Left renal pelvis (tissue), 4 donors: Measurements from ENCODE around the gene NPAS2. TPM values are rescaled to one million over a fixed set of nuclear protein-coding genes. Genes with fewer than 3 reads are reported as not detected.
A peak's percentile ranks its signal among the peaks of the same experiment; 100 is the strongest.

Experiments
- DNase-seq, 4 donors: peaks; one replicate each; pipeline ENCODE4 v3.0.0-alpha.2; 2013; ENCODE audit warnings: low read depth in 4 of 4, low spot score in 3 of 4
- polyA plus RNA-seq, 4 donors: library from polyadenylated mRNA; unstranded; fragments of 120-200 nt; gene quantifications; one replicate each; pipeline ENCODE4 v1.2.1, GENCODE V29; 2013; ENCODE audit not compliant: insufficient read length in 4 of 4

The NPAS2 gene
- polyA plus RNA-seq, 4 donors = 14.4 to 15.3 (median 14.9) TPM

DNA sequence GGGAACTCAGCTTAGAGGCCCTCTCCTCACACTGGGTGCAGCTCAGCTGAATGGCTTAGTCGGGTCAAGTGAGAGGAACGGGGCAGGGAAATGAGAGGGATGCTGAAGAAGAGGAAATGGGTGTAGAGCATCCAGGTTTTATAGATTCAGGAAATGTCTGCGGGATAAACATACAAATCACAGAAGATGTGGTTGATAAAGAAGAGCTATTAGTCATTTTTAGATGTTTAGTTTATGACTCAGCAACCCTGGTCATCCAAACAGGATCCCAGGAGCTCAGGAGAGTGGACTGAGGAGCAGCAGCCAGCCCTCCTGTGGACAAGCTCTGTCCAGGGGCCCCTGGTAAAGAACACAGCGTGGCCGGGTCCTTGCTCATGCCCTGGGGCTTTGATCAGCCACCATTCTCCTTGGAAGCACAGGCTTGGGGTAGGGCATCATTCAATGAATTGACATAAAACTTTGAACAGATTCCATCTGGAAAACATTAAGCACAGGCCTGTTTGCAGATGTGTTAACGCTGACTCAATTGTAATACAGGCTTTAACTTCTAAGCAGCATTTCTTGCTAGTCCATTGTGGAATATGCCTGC is 83.0 kb downstream of the NPAS2 start:
- DNase-seq = no peak

DNA sequence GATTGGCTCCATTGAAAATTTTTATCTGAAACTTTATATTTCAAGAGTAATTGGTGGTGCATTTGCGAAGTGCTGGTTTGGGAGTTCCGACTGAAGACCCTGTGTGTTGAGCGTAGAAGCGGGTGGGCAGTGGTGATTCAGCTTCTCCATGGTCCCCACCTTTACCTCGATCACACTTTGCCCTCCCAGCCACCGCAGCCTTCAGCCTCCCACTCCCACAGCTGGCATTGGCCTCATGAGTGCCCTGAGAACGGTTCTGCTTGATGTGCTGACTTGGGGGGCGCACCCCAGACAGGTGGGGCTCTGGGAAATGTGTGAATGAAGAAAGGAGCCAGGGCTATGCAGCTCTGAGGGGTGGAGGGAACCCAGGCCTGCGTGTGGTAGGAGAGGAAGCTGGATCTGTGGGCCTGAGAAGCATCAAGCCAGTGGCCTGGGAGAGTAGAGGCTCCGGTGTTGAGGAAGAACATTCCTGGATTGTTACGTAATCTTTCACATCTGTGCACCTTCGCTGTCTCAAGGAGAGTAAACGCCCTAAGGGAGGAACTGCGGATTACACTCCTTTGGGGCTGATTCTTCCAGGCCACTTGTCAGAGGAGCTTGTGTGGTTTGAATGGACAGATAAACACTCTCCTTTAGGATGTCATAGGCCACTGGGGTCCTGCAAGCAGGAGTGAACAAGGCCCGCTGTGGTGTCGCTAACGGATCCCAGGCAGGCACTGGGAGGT is 83.8 kb downstream of the NPAS2 start:
- no peak for DNase-seq

DNA sequence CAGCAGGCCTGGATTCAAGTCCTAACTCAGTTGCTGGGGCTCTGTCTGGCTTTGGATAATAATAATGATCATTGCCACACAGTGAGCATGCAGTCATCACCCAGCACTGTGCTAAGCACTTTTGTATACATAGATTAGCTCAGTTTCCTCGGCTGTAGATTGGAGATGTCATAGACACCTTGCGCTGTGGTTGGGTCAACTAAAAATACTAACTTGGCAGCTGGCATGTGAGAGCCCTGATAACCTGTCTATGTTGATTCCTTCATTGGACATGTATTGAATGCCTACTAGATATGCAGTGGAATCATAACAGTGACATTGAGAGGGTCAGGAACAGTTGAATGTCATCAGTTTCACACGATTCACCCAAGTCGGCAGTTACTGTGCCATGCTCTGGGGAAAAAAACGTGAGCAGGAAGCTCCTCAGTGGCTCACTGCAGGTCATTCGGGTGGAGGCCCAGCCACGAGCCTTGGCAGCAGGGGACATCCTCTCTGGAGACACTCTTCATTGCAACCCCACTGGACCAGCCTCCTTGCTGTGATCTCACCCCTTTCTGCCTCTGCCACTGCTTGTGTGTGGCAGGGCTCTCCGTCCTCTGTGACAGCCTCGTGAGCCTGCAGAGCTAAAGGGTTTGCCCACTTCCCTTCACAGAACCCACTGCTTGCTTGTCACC is 85.3 kb downstream of the NPAS2 start:
- DNase-seq = no peak

DNA sequence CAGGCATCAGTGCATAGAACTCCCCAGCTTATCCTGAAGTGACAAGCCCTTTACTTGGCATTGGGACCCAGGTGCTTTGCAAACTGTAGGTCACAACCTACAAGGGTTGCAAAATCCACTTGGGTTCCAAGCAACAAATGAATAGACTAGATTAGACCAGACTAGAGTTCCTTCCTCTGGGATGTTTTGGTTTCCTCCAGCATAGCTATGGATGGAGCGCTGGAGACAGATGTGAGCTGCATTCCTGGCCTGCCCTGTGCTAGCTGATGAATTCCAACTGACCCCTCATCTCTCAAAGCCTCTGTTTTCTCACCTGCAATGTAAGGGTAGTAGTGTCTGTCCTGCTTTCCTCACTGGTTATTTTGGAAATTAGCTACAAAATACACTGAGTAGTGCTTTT is 86.2 kb downstream of the NPAS2 start:
- DNase-seq = no peak

DNA sequence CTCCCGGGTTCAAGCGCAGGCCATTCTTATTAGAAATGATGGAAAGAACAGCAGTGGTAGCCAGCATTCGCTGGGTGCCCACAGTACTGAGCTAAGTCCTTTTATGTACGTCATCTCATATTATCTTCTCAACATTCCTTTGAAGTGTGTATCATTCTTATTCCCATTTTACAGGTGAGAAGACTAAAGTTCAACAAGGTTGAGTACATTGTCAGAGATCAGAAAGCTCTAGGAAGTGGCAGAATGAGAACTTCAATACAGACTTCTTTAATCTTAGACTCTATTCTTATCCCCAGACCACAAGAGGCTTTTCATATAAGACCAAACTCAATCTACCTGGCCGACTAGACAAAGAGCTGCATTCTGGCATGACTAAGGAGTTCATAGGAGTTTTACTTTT is 86.7 kb downstream of the NPAS2 start:
- no peak for DNase-seq

DNA sequence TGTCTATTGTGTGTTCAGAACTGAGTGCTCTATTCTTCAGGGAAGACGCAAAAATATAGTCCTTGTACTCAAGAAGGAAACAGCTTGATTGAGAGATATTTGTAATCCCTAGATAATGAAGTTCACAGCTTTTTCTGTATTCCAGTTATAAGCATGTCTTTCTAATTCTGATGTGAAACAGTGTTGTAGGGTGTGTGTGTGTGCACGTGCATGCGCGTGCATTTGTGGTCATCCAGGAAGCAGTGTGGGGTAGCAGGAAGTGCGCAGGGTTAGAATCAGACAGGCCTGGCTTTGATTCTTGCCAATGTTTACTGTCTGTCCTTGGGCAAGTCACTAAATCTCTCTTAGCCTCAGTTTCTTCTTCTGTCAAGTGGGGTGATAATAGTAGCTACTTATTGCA is 87.9 kb downstream of the NPAS2 start:
- no peak for DNase-seq

DNA sequence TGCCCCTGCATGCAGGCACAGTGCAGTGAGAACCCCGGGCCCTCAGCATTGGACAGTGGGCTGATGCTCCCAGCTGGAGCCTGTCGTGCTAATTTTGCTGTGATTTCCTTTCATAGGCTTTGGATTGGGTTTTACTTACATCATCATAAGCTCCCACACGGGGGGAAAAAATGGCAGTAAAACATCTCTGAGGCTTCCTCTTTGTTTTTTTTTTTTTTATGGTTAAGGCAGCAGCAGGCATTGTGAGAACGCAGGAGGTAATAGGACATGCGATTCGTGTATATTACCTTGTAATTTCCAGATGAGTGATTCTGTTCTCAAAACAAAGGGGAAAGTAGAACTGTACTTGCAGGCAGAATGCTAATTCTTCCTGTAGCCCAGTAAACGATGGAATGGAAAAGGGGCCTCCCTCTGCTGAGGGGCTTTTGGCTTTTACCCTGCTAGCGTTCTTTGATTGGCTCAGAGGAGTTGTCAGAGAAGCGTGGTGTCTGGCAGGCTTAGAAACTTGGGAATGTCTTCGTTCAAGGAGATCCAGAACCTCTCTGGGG is 89.7 kb downstream of the NPAS2 start:
- peak in 1 of 4 donors; percentile 25 for DNase-seq

DNA sequence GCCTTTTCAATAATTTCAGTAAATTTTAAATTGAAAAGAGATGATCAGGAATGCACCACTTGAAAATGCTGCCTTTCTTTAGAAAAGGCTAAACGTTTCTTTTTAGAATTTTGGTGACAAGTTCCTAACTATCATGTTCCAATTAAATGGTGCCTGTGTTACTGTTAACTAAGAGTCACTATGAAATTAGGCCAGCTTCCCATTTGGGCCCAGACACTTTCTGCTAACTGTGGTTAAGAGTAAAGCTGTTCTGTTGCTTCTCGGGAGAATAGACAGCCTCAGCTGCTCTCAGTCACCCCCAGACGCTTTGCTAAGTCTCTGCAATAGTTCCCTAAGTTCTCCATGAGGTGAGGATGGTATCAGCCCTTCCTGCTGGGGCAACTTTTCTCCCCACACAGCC is 90.2 kb downstream of the NPAS2 start:
- no peak for DNase-seq

DNA sequence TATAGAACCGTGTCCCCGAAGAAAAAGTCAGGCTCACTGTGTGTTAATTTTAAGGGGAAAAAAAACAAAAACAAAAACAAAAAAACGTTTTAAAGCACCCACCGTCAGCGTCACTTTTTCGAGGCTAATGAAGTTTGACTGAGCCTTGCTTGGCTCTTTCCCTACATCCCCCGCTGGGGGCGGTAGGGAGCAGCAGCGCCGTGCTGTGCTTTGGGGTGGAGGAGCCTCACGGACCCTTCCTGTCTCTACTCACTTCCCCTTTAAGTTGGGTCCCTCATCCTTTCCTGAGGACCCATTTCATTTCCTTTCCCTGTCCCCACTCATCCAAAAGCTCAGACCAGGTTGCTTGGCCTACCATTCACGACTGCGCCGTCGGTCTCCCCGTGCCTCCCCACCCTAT is 99.4 kb downstream of the NPAS2 start:
- DNase-seq = no peak

DNA sequence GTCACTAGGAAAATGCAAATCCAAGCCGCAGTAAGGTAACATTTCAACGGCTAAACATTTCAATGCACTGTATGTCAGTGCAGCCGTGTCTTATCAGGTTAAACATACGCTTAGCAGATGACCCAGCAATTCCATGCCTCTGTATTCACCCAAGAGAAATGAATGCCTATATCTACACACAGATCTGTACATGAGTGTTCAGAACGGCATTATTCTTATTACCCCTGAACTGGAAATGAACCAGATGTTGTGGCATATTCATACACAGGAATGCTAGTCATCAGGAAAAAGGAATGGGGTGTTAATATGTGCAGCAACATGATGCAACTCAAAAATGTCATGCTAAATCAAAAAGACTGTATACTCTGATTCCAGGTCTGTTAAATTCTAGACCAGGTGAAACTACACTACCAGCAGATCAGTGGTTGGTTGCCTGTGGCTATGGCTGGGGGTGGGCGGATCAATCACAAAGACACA is 101.8 kb downstream of the NPAS2 start:
- DNase-seq = no peak

DNA sequence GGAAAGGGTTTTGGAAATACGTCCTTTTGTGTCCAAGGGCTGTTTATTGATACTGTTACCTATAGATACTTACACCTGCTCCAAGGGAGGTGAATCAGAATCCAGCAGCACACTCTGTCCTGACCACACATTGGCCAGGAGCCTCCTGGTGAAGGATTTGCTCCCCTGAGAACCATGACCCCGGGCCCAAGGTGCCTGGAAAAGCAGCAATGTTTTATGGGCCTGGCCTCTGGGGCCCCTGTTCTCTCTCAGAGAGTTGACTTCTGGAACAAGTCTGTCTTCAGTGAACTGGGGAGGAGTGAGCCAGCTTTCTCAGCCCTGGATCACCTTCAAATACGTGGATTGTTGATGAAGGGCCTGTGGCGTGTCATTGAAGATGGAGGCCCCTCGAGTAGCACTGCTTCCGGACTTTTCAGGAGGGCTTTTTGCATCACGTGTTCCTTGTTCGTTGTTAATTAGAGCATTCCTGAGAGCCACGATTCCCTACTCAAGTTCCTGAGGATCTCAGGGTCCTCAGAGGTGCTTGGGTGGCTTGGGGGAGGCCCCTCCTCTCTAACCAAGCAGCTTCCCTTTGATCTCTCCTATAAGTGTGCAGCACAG is 103.6 kb downstream of the NPAS2 start:
- DNase-seq = no peak

DNA sequence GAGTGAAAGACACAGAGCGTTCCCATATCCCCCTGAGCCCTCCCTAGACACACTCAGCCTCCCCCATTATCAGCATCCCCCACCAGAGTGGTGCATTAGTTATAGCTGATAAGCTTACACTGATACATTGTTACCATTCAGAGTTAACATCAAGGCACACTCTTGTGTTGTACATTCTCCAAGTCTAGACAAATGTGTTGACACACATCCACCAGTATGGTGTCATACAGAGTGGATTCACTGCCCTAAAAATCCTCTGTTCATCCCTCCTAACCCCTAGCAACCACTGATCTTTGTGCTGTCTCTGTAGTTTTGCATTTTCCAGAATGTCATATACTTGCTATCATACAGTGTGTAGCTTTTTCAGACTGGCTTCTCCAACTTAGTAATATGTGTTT is 104.2 kb downstream of the NPAS2 start:
- no peak for DNase-seq

DNA sequence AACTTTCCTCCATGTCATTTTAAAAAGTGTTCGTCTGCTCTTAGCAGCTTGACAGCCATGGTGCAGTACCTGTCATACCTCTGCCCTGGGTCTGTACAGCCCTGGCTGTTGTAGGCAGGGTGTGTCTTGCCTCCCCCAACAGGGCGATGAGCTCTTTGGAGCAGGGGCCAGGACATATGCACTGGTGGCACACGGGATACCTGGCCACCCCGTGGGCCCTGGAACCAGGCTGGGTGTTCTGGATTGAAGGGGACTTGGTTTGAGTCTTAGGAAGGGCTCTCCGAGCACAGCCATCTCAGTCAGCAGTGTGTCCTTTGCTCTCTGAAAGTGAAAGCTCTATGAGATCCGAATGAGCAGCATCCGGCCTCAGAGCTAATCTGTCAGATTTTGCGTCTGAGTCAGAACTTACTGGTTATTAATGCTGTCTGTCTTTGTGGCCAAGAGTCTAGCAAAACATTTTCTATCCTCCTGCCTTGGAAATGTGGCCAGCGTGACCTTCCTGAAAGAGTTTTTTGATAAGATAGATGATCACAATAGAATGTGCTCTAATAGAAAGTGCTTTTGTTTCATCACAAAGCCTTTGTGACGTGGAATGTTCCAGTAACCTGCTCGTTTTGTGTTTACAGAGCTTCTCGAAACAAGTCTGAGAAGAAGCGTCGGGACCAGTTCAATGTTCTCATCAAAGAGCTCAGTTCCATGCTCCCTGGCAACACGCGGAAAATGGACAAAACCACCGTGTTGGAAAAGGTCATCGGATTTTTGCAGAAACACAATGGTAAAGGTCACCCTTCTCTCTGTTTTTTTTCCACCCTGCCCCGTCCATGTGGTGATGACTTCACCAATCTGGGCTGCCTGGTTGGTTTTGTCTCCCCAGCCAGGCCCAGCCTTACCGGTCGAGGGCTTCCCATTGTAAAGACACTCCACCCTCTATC is 104.8 kb downstream of the NPAS2 start:
- DNase-seq = no peak

DNA sequence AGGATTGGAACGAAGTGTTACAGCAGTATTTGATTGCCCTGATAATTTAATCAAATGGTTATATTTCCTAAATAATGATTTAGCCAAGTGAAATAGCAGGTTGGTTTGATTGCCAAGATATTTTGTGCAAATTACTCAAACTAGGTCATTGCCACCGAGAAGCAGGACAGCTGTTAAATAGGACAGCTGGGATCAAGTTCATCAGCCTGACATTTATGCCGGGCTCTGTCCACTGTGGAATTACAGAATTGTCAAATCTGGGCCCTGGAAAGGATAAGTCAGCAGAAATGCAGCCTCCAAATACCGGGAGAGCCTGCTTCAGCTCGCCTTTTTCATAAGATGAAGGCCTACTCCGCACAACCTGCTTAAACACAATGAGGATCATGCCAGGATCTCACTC is 108.3 kb downstream of the NPAS2 start:
- DNase-seq = no peak

DNA sequence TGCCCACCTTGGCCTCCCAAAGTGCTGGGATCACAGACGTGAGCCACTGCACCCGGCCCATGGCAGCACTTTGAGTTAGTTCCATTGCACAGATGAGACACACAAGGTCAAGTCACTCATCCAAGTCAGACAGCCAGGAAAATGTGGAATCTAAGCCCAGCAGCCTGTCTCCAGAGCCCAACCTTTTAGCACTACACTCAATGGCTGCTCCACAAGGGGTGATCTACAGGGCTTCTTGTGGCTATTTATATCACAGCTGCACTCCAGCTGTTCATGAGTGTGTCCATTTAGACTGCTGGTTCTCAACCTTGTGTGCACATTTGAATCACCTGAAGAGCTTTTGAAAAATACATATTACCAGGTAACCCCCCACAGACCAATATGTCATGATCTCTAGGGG is 109.2 kb downstream of the NPAS2 start:
- no peak for DNase-seq

DNA sequence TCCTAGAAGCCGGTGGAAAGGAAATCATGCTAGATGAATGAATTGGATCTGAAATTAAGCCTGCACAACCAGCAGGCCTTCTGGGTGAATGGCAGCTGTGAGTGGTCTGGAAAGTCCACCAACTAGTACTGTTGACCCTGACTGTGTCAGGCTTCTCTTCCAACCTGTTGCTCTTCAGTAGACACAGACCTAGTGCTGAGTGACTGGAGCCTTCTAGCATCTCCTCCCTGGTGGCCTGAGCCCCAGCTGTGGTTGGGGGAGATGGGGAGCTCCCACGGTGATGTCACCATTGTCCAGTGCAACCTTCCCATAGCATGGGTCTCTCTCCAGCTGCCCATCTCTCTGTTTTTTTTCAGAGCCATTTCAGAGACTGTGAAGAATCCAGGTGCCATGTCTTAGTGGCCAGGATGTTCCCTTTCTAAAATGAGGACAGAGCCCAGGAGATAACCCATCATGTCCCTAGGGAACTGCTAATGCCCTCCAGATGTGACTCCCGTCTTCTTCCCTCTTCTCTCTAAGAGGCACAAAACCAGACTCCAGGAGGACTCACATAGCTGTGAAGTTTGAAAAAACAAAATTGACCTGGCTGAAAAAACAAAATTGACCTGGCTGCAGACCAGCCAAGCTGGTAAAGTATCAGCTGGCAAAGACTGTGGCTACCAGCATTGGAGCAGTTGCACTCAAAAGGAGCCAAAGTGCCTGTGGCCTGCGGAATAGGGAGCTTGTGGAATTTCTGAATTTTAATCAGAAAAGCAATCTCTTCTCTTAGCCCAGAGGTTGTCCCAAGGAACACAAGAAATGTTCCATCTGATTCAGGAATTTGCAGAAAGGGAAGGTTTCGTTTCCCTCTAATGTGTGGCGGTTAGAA is 114.8 kb downstream of the NPAS2 start:
- DNase-seq = no peak

DNA sequence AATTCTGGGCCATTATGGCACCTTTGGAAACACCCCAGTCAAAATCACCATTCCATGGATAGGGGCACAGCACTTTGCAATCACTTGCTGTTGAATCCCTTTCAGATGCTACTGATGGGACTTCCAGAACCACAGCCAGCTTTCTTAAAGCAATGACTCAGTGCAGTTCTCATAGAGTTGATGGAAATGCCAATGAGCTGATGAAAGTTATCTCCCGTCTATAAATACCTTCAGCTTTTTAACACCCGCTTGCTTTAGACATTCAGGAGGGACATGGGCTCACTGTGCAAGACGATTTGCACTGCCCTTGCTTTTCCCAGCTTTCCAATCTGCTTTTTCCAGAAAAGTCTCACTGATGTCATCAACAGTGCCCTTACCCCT is 115.4 kb downstream of the NPAS2 start:
- DNase-seq = no peak

DNA sequence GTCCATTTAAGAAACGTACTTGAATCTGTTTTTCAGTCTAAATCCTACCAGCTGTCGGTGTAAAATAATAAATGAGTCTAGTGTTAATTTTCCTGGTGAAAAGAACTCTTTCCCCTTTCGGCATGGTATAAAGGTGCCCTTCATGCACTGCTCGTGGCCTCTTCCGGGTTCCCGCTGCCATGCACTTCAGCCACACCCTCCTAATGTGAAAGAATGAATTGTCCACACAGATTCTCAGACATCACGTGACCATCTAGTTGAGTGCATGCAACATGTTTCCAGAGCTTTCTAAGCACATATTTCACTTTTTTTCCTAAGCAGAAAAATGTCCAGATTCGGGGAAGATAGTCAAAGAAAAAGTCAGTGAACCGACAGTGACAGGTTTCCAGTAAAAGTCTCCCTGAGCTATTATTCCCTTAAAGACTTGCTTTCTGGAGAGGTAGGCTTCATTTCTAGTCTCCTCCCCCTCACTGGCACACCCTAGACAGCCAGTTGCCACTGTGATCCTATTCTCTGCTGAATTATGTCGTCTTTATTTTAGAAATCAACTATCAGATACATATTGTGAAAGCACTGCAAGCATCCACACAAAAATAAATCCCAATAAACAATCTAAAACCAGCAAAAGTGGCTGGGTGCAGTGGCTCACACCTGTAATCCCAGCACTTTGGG is 116.3 kb downstream of the NPAS2 start:
- DNase-seq = no peak
